HCEC 1CT (cell line): Measurements from ENCODE around the gene TP53BP2.
A peak's percentile ranks its signal among the peaks of the same experiment; 100 is the strongest.

Experiments
- DNase-seq: peaks from one replicate; pipeline ENCODE4 v3.0.0-alpha.2; 2017

TP53BP2 gene

GRCh38 chr1:223763881-223764280 lies 81.9 kb downstream of the TP53BP2 start:
- DNase-seq = no peak

GRCh38 chr1:223763251-223763650 lies 82.5 kb downstream of the TP53BP2 start:
- DNase-seq = no peak

- no peak for DNase-seq
Observed at GRCh38 chr1:223761411-223761810, 84.3 kb downstream of the TP53BP2 start.

GRCh38 chr1:223760833-223761232 lies 84.9 kb downstream of the TP53BP2 start:
- DNase-seq = no peak

GRCh38 chr1:223759273-223759672 lies 86.5 kb downstream of the TP53BP2 start:
- no peak for DNase-seq

GRCh38 chr1:223758734-223759133 lies 87.0 kb downstream of the TP53BP2 start:
- no peak for DNase-seq

GRCh38 chr1:223756806-223757700 lies 88.7 kb downstream of the TP53BP2 start:
- no peak for DNase-seq

- DNase-seq = no peak
Observed at GRCh38 chr1:223755992-223756775, 89.6 kb downstream of the TP53BP2 start.

GRCh38 chr1:223755432-223755792 lies 90.3 kb downstream of the TP53BP2 start:
- DNase-seq = no peak

GRCh38 chr1:223754681-223755431 lies 90.9 kb downstream of the TP53BP2 start:
- DNase-seq = no peak

- no peak for DNase-seq
Observed at GRCh38 chr1:223752721-223753515, 92.8 kb downstream of the TP53BP2 start.

GRCh38 chr1:223751696-223752095 lies 94.1 kb downstream of the TP53BP2 start:
- DNase-seq = no peak

- DNase-seq = no peak
Observed at GRCh38 chr1:223750730-223751570, 94.8 kb downstream of the TP53BP2 start.

- peak; percentile 40 for DNase-seq
Observed at GRCh38 chr1:223748773-223749733, 96.7 kb downstream of the TP53BP2 start.

GRCh38 chr1:223748405-223748772 lies 97.4 kb downstream of the TP53BP2 start:
- peak; percentile 79 for DNase-seq

GRCh38 chr1:223747838-223748335 lies 97.9 kb downstream of the TP53BP2 start:
- peak; percentile 44 for DNase-seq

GRCh38 chr1:223745731-223746130 lies 100.0 kb downstream of the TP53BP2 start:
- peak; percentile 27 for DNase-seq

- DNase-seq = peak; percentile 23
Observed at GRCh38 chr1:223742856-223743517, 102.8 kb downstream of the TP53BP2 start.

- peak; percentile 46 for DNase-seq
Observed at GRCh38 chr1:223741861-223742260, 103.9 kb downstream of the TP53BP2 start.
